RWPE2 (cell line): ENCODE measurements around the gene RPL22.

Experiments used
- ATAC-seq: fragments of 200-7000 bp; cut with Tn5 transposase; 3 replicates; pipeline ENCODE4 v1.9.1; 2021; ENCODE audit warnings: low read depth
- DNase-seq: peaks from one replicate; pipeline ENCODE4 v3.0.0-alpha.2; 2020; ENCODE audit warnings: low spot score
- H3K27ac ChIP-seq: fragments of 450-650 bp; 2 replicates; pipeline ENCODE4 v1.5.1; 2017; ENCODE audit warnings: mild to moderate bottlenecking; ENCODE audit not compliant: poor library complexity, severe bottlenecking
- H3K27me3 ChIP-seq: fragments of 250-450 bp; sonication (Bioruptor Pico); 2 replicates; pipeline ENCODE4 v1.5.1; 2021; ENCODE audit warnings: mild to moderate bottlenecking, moderate library complexity; ENCODE audit not compliant: insufficient read depth, poor library complexity, severe bottlenecking
- H3K36me3 ChIP-seq: fragments of 250-450 bp; sonication (Bioruptor Pico); 2 replicates; pipeline ENCODE4 v1.5.1; 2020; ENCODE audit warnings: low read depth, mild to moderate bottlenecking, moderate library complexity
- H3K4me1 ChIP-seq: fragments of 250-450 bp; sonication (Bioruptor Pico); 2 replicates; pipeline ENCODE4 v1.5.1; 2021; ENCODE audit warnings: mild to moderate bottlenecking, moderate library complexity; ENCODE audit not compliant: insufficient read depth, poor library complexity, severe bottlenecking
- H3K4me3 ChIP-seq: fragments of 250-450 bp; sonication (Bioruptor Pico); 2 replicates; pipeline ENCODE4 v1.5.1; 2021; ENCODE audit warnings: mild to moderate bottlenecking, moderate library complexity; ENCODE audit not compliant: severe bottlenecking
- H3K9me3 ChIP-seq: fragments of 250-450 bp; sonication (Bioruptor Pico); 2 replicates; pipeline ENCODE4 v1.5.1; 2021; ENCODE audit warnings: mild to moderate bottlenecking, moderate library complexity; ENCODE audit not compliant: severe bottlenecking
- CTCF ChIP-seq: fragments of 450-650 bp; IDR thresholded peaks from one replicate; pipeline ENCODE4 v1.5.1; 2017; ENCODE audit warnings: mild to moderate bottlenecking, moderate library complexity; ENCODE audit not compliant: poor library complexity, severe bottlenecking

Gene RPL22

GRCh38 chr1:6166221-6166620 lies 33.2 kb downstream of the RPL22 start:
- DNase-seq, result no peak
- Histone ChIP-seq H3K9me3 (no peaks in the 10 kb centered on the region), H3K4me3 (no peak overlapping the region), H3K36me3 (no peaks in the 10 kb centered on the region), H3K27me3 (no peaks in the 10 kb centered on the region), H3K4me1 (no peaks in the 10 kb centered on the region), H3K27ac (no peak overlapping the region)
- no peak for TF ChIP-seq CTCF
- no peak for ATAC-seq

GRCh38 chr1:6165441-6165985 lies 33.9 kb downstream of the RPL22 start:
- no peak for TF ChIP-seq CTCF
- DNase-seq, result no peak
- ATAC-seq, result no peak
- Histone ChIP-seq H3K9me3 (no peaks in the 10 kb centered on the region), H3K36me3 (no peaks in the 10 kb centered on the region), H3K27me3 (no peaks in the 10 kb centered on the region), H3K4me3 (no peak overlapping the region), H3K4me1 (no peaks in the 10 kb centered on the region), H3K27ac (no peak overlapping the region)

- Histone ChIP-seq H3K4me3 (no peak overlapping the region), H3K4me1 (no peaks in the 10 kb centered on the region), H3K27ac (no peak overlapping the region), H3K27me3 (no peaks in the 10 kb centered on the region), H3K36me3 (no peaks in the 10 kb centered on the region), H3K9me3 (no peaks in the 10 kb centered on the region)
- DNase-seq, result no peak
- TF ChIP-seq CTCF, result no peak
- ATAC-seq, result no peak
Observed at GRCh38 chr1:6165027-6165426, 34.4 kb downstream of the RPL22 start.

- H3K36me3 ChIP-seq, result no peaks in the 10 kb centered on the region
- H3K27me3 ChIP-seq, result no peaks in the 10 kb centered on the region
- H3K4me3 ChIP-seq, result no peak overlapping the region
- H3K9me3 ChIP-seq, result no peaks in the 10 kb centered on the region
- DNase-seq, result no peak
- ATAC-seq, result no peak
- no peak for TF ChIP-seq CTCF
- no peak overlapping the region for H3K27ac ChIP-seq
- no peaks in the 10 kb centered on the region for H3K4me1 ChIP-seq
Observed at GRCh38 chr1:6163973-6164617, 35.3 kb downstream of the RPL22 start.
